HG03280 (cell line): ENCODE data around the gene PROK2.
A peak's percentile ranks its signal among the peaks of the same experiment; 100 is the strongest.

ENCODE experiments used
- ATAC-seq: cut with Tn5 transposase; IDR thresholded peaks from one replicate; pipeline ENCODE4 v1.9.1; 2021; ENCODE audit warnings: mild to moderate bottlenecking, moderate library complexity; ENCODE audit not compliant: unreplicated experiment

The PROK2 gene

GRCh38 chr3:71751602-71752001 lies 33.3 kb downstream of the PROK2 start:
- ATAC-seq: no peak

GRCh38 chr3:71744738-71745137 lies 40.2 kb downstream of the PROK2 start:
- ATAC-seq: no peak

DNA sequence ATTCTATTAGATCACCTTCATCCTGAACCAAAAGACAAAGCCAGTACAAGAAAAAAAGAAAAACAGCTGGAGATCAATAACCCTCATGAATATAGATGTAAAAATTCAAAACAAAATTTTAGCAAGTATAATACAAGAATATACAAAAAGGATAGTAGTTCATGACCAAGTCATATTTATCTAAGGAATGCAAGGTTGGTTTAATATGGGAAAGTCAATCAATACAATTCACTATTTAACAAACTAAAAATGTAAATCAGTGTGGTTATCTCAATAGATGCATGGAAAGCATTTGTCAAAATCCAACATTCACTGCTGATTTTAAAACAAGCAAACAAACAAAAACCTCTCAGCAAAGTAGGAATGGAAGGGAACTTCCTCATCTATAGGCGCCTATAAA lies 42.3 kb downstream of the PROK2 start:
- no peak for ATAC-seq

GRCh38 chr3:71734881-71735280 lies 50.1 kb downstream of the PROK2 start:
- no peak for ATAC-seq

DNA sequence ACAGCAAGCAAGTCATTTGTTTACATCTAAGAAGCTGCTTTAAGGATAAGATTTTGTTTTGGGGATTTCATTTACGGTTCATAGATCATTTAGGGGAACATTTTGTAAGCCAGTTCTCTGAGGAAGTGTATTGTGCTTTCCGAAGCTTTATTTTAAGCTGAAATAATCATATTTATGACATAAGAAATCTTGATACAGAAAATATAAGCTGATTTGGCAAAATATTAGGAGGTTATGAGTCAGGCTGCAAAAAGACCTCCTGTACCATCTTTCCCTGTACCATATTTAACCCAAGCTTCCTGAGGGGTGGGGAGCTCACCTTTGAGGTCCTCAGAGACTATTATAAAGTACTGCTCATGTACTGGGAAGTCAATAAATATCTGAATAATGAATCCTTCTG lies 51.6 kb downstream of the PROK2 start:
- no peak for ATAC-seq

DNA sequence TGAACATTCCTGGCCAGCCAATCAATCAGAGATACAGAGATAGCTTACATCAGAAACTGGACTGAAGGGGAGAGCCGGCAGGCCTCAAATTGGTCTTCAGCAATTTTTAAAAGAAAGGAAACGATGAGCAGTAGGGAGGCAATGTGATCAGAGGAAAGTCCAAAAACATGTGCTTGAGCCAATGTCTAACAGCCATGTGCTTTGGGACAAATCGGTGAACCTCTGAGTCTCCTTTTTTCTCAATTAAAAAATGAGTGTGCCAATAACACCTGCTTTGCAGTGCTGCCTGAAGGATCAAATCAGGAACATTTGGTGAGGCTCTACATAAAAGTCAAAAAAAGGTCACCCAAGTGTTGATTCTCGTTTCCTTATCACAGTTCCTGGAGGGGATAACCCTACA lies 52.3 kb downstream of the PROK2 start:
- no peak for ATAC-seq

GRCh38 chr3:71728632-71729342 lies 56.2 kb downstream of the PROK2 start:
- no peak for ATAC-seq

- no peak for ATAC-seq
Measured at GRCh38 chr3:71726146-71726545, 58.8 kb downstream of the PROK2 start.

DNA sequence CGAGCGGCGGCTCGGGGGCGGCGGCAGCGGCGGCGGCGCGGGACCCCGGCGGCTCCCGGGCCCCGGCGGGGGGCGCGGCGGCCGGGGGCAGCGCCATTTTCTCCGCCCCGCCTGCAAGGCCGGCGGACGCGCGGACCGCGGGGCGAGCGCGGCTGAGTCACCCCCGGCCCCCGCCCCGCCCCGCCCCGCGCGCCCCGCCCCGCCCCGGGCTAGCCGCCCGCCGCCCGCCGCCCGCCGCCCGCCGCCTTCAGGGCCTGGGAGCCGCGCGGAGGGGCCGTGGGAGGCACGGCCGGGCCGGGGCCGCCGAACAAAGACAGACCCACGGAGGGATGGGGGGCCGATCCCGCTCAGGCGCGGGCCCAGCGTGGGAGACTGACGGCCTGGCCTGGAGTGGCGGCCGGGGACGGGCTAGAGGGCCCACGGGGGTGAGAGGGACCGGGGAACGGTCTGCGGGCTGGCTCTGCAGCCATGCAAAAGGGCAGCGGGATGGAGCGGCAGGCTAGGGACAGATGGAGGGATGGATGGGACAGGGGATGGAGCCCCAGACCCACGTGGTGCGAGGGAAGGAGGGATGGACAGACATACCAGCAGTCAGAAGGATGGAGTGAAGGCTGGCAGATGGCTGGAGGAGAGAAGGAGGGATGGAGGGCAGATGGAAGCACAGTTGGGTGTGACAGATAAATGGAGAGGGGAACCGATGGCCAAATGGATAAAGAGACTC lies 59.5 kb downstream of the PROK2 start, which contains the start of gene EIF4E3:
Gene EIF4E3 (minus strand): TSS at position 132 of the 721 bp plus-strand sequence. CDS start 35 bp downstream, at position 97.
- ATAC-seq: peak; percentile 48

DNA sequence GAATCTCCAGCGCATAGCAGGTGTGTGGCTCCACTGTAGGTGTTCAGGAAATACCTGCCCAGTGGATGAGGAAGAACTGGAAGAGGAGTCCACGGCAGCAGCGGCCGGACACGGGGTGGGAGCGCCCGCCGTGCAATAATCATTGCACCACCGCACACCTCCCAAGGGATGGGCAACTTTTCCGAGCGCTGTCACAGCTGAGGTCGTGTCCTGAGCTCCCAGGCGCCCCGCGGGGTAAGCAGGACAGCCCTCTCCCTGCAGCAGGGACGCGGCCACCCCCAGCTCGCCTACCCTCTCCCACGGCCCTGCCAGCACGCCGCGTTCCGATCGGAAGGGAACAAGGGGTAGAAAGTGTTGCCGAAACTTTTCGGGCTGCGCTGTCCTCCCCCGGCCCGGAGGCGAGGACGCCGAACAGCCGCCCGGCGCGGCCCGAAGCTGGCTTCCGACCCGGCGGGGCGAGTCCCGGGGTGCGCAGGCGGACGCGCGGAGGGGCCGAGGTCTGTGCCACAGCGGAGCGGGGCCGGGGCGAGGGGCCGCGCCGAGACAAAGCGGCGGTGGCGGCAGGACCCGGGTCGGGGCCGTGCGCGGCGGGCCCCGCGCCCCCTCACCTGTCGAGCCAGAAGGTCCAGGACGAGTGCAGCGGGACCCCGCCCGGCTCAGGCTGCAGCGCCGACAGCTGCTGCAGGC lies 60.2 kb downstream of the PROK2 start:
- ATAC-seq: peak; percentile 48

GRCh38 chr3:71724171-71724453 lies 60.8 kb downstream of the PROK2 start:
- no peak for ATAC-seq

GRCh38 chr3:71723452-71724170 lies 61.3 kb downstream of the PROK2 start:
- no peak for ATAC-seq

GRCh38 chr3:71722693-71723092 lies 62.3 kb downstream of the PROK2 start:
- ATAC-seq: no peak
